DOHH2 (cell line): ENCODE measurements around the gene GBX2.

Source experiments
- CTCF ChIP-seq: fragments of 200-600 bp; sonication (generic); IDR thresholded peaks from one replicate; pipeline ENCODE4 v1.5.1; 2014; ENCODE audit warnings: antibody characterized with exemption, mild to moderate bottlenecking, low read depth, low read length; ENCODE audit not compliant: poor library complexity, severe bottlenecking
- EZH2phosphoT487 ChIP-seq: fragments of 200-600 bp; sonication (generic); IDR thresholded peaks from 2 replicates; pipeline ENCODE4 v1.6.1; 2017; ENCODE audit warnings: borderline replicate concordance, mild to moderate bottlenecking, antibody characterized with exemption, low read length, moderate library complexity, mixed read lengths

- TF ChIP-seq CTCF (no peak), EZH2phosphoT487 (no peak)
These were observed 3.0 kb downstream of the GBX2 start for GRCh38 chr2:236164925-236165841.
